Fibroblast of lung (primary cell): ENCODE measurements around the gene PTPN7. TPM values are rescaled to one million over a fixed set of nuclear protein-coding genes. Genes with fewer than 3 reads are reported as not detected.

Experiments
- DNase-seq, 2 donors: peaks; one replicate each; pipeline versions ENCODE4 v3.0.0 to v3.0.0-alpha.2; 2010; ENCODE audit warnings: low read depth in 2 of 2
- H2AFZ ChIP-seq: 2 replicates; pipeline ENCODE4 v1.5.1; 2012; ENCODE audit warnings: low read length, control low read depth, inconsistent platforms
- H3K27ac ChIP-seq: 2 replicates; pipeline ENCODE4 v1.5.1; 2011; ENCODE audit warnings: low read length, control low read depth; ENCODE audit not compliant: insufficient read depth
- H3K27me3 ChIP-seq: 2 replicates; pipeline ENCODE4 v1.5.1; 2011; ENCODE audit warnings: mild to moderate bottlenecking, low read length; ENCODE audit not compliant: control insufficient read depth, insufficient read depth
- H3K36me3 ChIP-seq: 2 replicates; pipeline ENCODE4 v1.5.1; 2011; ENCODE audit warnings: low read length; ENCODE audit not compliant: control insufficient read depth, insufficient read depth
- H3K4me1 ChIP-seq: 2 replicates; pipeline ENCODE4 v1.5.1; 2011; ENCODE audit warnings: low read length; ENCODE audit not compliant: control insufficient read depth, insufficient read depth; ENCODE audit errors: extremely low read depth
- H3K4me2 ChIP-seq: 2 replicates; pipeline ENCODE4 v1.5.1; 2011; ENCODE audit warnings: low read length, control low read depth; ENCODE audit not compliant: insufficient read depth; ENCODE audit errors: extremely low read depth
- H3K4me3 ChIP-seq, 4 experiments: fragments of 200-600 bp in 1 of 4; sonication (generic) in 1 of 4; replicated peaks in 1 of 4; 2 replicates each; pipeline ENCODE4 v1.5.1; 2011 to 2016; ENCODE audit warnings: low read length in 4 of 4, low read depth in 3 of 4, mild to moderate bottlenecking in 3 of 4, control low read depth in 2 of 4, inconsistent platforms in 1 of 4, mixed read lengths in 1 of 4; ENCODE audit not compliant: insufficient read depth in 1 of 4; ENCODE audit errors: control extremely low read depth in 1 of 4
- H3K79me2 ChIP-seq: 2 replicates; pipeline ENCODE4 v1.5.1; 2012; ENCODE audit warnings: mild to moderate bottlenecking, low read length, inconsistent platforms; ENCODE audit not compliant: control insufficient read depth, insufficient read depth
- H3K9ac ChIP-seq: 2 replicates; pipeline ENCODE4 v1.5.1; 2011; ENCODE audit warnings: mild to moderate bottlenecking, low read length, control low read depth; ENCODE audit not compliant: insufficient read depth
- H3K9me3 ChIP-seq: 2 replicates; pipeline ENCODE4 v1.5.1; 2012; ENCODE audit warnings: low read depth, low read length; ENCODE audit not compliant: control insufficient read depth, insufficient read depth
- H4K20me1 ChIP-seq: 2 replicates; pipeline ENCODE4 v1.5.1; 2011; ENCODE audit warnings: low read length; ENCODE audit not compliant: control insufficient read depth, insufficient read depth; ENCODE audit errors: extremely low read depth
- EZH2 ChIP-seq: IDR thresholded peaks from 2 replicates; pipeline ENCODE4 v1.5.1; 2012; ENCODE audit warnings: low read length, control low read depth, mild to moderate bottlenecking; ENCODE audit errors: missing control alignments
- polyA minus RNA-seq: library from RNA; depleted of rRNA, polyadenylated mRNA; stranded (reverse); fragments of >200 nt; gene quantifications from 2 replicates; pipeline ENCODE4 v1.2.3, GENCODE V29; 2011; ENCODE audit warnings: low replicate concordance
- polyA plus RNA-seq, 2 donors: library from polyadenylated mRNA; depleted of rRNA in 1 of 2; stranded (reverse) in 1 of 2; unstranded in 1 of 2; fragments of >200 nt; gene quantifications; 2 replicates each; pipeline ENCODE4 v1.2.1, GENCODE V29; 2011 to 2012; ENCODE audit warnings: missing spikeins in 1 of 2
- total RNA-seq: library from RNA; depleted of rRNA; stranded (reverse); fragments of >200 nt; gene quantifications from 2 replicates; pipeline ENCODE4 v1.2.1, GENCODE V29; 2014
- TF ChIP-seq, protein P1 (sequence below), 2 donors: IDR thresholded peaks in 1 of 2; conservative IDR thresholded peaks in 1 of 2; 1 replicate in 1 of 2; 2 replicates in 1 of 2; pipeline ENCODE4 v1.5.1; 2011 to 2012; ENCODE audit warnings: low read length in 2 of 2, control low read depth in 1 of 2, inconsistent platforms in 1 of 2, low read depth in 1 of 2, mild to moderate bottlenecking in 1 of 2

Gene PTPN7
- total RNA-seq (not detected in 2 replicates), polyA plus RNA-seq (not detected in 2 replicates), polyA minus RNA-seq (not detected in 2 replicates)
- not detected in 2 replicates for polyA plus RNA-seq (2012)

DNA sequence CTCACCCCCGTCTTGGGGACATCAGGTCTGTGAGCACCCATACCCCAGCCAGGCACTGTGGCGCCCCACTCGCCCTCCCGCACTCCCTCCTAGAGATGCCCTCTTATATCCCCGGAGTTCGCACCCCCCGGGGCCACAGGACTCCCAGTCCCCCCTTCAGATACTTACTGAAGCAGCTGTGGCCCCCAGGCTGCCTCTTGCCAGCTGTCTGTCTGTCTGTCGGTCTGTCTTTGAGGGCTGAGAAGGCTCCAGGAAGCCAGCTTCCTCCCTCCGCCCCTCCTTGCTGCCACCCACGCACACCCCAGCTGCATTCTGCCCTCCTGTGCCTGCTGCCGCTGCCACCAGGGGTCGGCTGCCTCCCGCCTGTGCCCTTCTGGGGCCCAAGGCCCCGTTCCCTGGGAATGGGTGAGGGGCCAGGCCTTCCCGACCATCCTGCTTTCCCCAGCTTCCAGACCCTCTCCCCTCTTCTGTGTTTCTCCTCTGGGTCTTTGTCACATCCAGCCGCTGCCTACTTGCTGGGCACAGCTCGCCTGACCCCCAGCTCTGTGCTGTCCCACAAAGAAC, at the start of gene PTPN7:
TSS of gene PTPN7 (minus strand) at position 226 of the 564 bp plus-strand sequence. CDS start 1,200 bp downstream, outside the sequence.
- Histone ChIP-seq H3K79me2 (no peaks in the 10 kb centered on the region), H4K20me1 (no peaks in the 10 kb centered on the region), H3K27ac (no peak within 1 kb of the TSS), H3K9me3 (no peaks in the 10 kb centered on the region), H2AFZ (no peak within 1 kb of the TSS), H3K4me3 (no peak within 1 kb of the TSS), H3K4me2 (no peak within 1 kb of the TSS), H3K36me3 (no peaks in the 10 kb centered on the region), H3K4me1 (no peaks in the 10 kb centered on the region), H3K9ac (no peak within 1 kb of the TSS), H3K27me3 (peaks cover 15% of the 10 kb centered on the region)
- TF ChIP-seq, protein P1, sequence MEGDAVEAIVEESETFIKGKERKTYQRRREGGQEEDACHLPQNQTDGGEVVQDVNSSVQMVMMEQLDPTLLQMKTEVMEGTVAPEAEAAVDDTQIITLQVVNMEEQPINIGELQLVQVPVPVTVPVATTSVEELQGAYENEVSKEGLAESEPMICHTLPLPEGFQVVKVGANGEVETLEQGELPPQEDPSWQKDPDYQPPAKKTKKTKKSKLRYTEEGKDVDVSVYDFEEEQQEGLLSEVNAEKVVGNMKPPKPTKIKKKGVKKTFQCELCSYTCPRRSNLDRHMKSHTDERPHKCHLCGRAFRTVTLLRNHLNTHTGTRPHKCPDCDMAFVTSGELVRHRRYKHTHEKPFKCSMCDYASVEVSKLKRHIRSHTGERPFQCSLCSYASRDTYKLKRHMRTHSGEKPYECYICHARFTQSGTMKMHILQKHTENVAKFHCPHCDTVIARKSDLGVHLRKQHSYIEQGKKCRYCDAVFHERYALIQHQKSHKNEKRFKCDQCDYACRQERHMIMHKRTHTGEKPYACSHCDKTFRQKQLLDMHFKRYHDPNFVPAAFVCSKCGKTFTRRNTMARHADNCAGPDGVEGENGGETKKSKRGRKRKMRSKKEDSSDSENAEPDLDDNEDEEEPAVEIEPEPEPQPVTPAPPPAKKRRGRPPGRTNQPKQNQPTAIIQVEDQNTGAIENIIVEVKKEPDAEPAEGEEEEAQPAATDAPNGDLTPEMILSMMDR (conservative IDR thresholded peaks at IDR 0.05 in 1 of 2, IDR thresholded peaks at IDR 0.05 in 1 of 2; ENCODE audit: low read depth in 1 of 2, low read length in 2 of 2), result no peak
- TF ChIP-seq EZH2, result no peak
- no peak for DNase-seq

DNA sequence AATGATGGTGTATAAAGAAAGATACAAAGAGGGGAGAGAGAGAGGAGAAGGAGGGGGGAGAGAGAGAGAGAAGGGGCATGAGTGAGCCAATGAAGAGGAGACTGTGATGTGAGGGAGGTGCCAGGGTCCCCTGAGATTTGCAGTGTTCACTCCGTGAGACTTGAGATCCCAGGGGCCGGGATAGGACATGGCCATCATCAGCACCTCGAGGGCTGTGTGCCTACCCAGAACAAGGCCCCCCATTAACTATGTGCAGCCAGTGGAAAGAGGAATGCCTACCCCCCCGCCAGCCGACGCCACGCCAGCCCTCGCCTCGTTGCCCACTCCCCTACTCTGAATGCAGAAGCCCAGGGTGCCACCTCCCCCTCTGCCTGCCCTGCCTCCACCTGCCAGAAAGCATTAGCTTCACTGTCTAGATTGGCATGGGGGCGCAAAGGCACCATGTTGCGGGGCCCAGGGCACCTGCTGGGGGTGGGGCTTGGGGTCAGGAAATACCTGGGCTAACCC, 48.0 kb upstream of the PTPN7 start:
- H3K4me2 ChIP-seq, result no peak overlapping the region
- no peak overlapping the region for H3K4me3 ChIP-seq
- no peaks in the 10 kb centered on the region for H3K79me2 ChIP-seq
- DNase-seq, result no peak
- no peaks in the 10 kb centered on the region for H4K20me1 ChIP-seq
- no peaks in the 10 kb centered on the region for H3K36me3 ChIP-seq
- peaks cover 24% of the 10 kb centered on the region for H3K27me3 ChIP-seq
- H2AFZ ChIP-seq, result no peak overlapping the region
- no peak overlapping the region for H3K27ac ChIP-seq
- no peaks in the 10 kb centered on the region for H3K4me1 ChIP-seq
- no peak overlapping the region for H3K9ac ChIP-seq
- TF ChIP-seq, protein P1 (conservative IDR thresholded peaks at IDR 0.05 in 1 of 2, IDR thresholded peaks at IDR 0.05 in 1 of 2; ENCODE audit: low read depth in 1 of 2, low read length in 2 of 2), result no peak
- TF ChIP-seq EZH2, result no peak
- no peaks in the 10 kb centered on the region for H3K9me3 ChIP-seq

DNA sequence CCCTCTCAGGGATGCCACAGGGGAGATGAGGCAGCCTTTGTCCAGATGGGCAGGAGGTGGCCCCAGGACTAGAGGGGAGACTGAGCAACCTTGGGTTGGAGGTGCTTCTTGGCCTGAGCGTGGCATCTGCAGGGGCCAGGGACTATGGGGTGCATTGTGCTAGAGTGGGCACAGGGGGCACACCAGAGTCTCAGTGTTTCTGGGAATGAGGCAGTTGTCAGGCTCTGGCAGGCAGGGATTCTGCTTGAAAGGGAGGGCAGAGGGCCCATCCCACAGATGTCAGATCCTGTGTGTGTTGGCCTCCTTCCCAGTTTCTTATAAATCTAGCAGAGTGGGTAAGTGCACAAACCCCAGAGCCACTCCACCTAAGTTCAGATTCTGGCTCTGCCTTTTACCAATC, 46.9 kb upstream of the PTPN7 start:
- no peak overlapping the region for H3K27ac ChIP-seq
- no peak overlapping the region for H3K4me3 ChIP-seq
- TF ChIP-seq EZH2, result no peak
- TF ChIP-seq, protein P1 (conservative IDR thresholded peaks at IDR 0.05 in 1 of 2, IDR thresholded peaks at IDR 0.05 in 1 of 2; ENCODE audit: low read depth in 1 of 2, low read length in 2 of 2), result peak; percentile 20 to 22
- DNase-seq, result peak; percentile 76 to 77
- H3K27me3 ChIP-seq, result peaks cover 17% of the 10 kb centered on the region
- H4K20me1 ChIP-seq, result no peaks in the 10 kb centered on the region
- H3K4me2 ChIP-seq, result no peak overlapping the region
- H2AFZ ChIP-seq, result no peak overlapping the region
- H3K79me2 ChIP-seq, result no peaks in the 10 kb centered on the region
- H3K4me1 ChIP-seq, result no peaks in the 10 kb centered on the region
- no peaks in the 10 kb centered on the region for H3K9me3 ChIP-seq
- H3K9ac ChIP-seq, result no peak overlapping the region
- no peaks in the 10 kb centered on the region for H3K36me3 ChIP-seq
